Activated CD4-positive, alpha-beta T cell treated with anti-CD3 and anti-CD28 coated beads for 4 hours (primary cell): ENCODE measurements around the gene SIN3B.
"Not testable (repeated sequence)": the region's sequence is repeated elsewhere in the genome, so short reads cannot be mapped to it uniquely, and the experiment has no call there.

Experiments
- DNase-seq, 2 donors: peaks; one replicate each; pipeline ENCODE4 v3.0.0-alpha.2; 2020

Gene SIN3B, protein sequence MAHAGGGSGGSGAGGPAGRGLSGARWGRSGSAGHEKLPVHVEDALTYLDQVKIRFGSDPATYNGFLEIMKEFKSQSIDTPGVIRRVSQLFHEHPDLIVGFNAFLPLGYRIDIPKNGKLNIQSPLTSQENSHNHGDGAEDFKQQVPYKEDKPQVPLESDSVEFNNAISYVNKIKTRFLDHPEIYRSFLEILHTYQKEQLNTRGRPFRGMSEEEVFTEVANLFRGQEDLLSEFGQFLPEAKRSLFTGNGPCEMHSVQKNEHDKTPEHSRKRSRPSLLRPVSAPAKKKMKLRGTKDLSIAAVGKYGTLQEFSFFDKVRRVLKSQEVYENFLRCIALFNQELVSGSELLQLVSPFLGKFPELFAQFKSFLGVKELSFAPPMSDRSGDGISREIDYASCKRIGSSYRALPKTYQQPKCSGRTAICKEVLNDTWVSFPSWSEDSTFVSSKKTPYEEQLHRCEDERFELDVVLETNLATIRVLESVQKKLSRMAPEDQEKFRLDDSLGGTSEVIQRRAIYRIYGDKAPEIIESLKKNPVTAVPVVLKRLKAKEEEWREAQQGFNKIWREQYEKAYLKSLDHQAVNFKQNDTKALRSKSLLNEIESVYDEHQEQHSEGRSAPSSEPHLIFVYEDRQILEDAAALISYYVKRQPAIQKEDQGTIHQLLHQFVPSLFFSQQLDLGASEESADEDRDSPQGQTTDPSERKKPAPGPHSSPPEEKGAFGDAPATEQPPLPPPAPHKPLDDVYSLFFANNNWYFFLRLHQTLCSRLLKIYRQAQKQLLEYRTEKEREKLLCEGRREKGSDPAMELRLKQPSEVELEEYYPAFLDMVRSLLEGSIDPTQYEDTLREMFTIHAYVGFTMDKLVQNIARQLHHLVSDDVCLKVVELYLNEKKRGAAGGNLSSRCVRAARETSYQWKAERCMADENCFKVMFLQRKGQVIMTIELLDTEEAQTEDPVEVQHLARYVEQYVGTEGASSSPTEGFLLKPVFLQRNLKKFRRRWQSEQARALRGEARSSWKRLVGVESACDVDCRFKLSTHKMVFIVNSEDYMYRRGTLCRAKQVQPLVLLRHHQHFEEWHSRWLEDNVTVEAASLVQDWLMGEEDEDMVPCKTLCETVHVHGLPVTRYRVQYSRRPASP

DNA sequence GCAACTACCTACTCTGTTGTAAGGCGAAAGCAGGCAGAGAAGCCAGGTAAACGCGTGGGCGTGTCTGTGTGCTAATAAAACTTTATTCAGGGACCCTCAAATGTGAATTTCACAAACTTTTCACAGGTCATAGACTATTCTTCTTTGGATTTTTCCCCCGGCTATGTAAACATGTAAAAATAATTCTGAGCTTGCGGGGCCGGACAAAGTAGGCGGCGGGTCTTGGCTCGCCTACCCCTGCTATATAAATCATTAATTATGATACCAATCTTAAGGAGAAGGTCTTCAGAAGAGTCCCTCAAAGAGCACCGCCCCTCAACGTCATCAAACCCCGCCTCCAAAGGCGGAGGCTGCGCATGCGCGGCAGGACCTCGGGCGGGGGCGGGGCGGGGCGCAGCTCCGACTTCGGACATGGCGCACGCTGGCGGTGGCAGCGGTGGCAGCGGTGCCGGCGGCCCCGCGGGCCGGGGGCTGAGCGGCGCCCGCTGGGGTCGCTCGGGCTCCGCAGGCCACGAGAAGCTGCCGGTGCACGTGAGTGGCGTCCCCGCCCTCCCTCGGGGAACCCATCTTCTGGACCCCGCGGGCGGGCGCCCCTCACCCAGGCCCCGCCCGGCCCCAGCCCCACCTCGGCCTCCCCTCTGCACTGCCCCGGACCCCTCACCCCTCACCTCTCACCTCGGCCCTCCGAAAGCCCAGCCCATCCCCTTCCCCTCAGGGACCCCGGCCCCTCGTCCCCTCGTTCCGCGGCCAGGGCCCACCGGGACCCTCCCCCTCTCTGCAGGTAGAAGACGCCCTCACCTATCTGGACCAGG lies at the start of gene SIN3B:
SIN3B (plus strand) TSS at position 389 of the 812 bp plus-strand sequence; CDS start at position 412, 23 bp downstream.
- DNase-seq, result peak; percentile 83 to 90

DNA sequence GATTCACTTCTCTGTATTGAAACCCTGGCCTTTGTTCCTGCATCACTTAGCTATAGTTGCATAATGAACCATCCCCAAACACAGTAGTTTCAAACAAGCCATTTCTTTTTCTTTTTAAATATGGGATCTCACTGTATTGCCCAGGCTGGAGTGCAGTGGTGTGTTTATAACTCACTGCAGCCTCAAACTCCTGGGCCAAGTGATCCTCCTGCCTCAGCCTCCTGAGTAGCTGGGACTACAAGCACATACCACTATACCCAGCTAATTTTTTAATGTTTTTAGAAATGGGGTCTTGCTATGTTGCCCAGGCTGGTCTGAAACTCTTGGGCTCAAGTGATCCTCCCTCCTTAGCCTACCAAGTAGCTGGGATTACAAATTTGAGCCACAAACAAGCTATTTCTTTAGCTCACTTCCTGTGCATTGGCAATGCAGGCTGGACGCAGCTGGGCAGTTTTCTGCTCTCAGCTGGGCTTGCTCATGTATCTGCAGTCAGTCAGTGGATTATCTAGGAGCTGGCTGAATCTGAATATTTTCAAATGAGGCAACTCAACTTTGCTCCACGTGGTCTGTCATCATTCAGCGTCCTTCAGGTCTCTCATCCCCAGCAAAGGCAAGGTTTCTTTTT lies 49.5 kb upstream of the SIN3B start:
- DNase-seq, result no peak

DNA sequence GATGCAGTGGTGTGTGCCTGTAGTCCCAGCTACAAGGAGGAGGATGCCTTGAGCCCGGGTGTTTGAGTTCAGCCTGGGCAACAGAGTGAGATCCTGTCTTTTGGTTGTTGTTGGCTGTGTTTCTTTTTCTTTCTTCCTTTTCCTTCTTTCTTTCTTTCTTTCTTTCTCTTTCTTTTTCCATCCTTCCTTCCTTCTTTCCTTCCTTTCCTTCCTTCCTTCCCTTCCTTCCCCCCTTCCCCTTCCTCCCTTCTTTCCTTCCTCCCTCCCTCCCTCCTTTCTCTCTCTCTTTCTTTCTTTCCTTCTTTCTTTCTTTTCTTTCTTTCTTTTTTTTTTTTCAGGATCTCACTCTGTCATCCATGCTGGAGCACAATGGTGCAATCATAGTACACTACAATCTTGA lies 46.5 kb upstream of the SIN3B start:
- DNase-seq, result no peak

DNA sequence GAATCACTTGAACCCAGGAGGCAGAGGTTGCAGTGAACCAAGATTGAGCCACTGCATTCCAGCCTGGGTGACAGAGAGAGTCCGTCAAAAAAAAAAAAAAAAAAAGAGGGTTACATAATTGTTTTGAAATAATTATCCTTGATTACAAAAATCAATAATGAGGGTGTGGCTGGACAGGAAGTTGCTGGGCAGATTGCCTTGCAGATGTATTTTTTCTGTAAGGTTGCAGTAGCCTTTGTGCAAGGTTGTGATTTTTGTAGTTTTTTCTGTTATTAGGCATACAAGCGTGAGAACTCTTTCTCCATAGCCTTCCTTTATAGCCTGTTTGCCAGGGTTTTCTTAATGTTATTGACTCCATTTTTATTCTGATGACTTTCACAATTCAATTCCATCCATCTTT lies 40.7 kb upstream of the SIN3B start:
- no peak for DNase-seq

DNA sequence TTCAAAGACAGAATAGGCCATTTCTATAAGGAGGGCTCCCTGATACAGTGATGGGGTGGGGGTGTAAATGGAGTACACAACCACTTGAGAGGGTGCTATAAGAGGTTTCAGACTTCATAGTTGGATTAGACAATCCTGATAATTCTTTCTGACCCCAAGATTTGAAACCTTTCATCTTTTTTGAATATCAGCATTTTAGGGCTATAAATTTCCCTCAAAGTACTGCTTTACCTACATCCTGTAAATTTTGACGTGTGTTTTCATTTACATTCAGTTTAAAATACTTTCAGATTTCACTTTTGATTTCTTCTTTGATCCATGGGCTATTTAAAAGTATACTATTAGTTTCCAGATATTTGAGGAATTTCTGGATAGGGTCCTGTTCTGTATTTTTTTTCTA lies 40.0 kb upstream of the SIN3B start:
- no peak for DNase-seq

DNA sequence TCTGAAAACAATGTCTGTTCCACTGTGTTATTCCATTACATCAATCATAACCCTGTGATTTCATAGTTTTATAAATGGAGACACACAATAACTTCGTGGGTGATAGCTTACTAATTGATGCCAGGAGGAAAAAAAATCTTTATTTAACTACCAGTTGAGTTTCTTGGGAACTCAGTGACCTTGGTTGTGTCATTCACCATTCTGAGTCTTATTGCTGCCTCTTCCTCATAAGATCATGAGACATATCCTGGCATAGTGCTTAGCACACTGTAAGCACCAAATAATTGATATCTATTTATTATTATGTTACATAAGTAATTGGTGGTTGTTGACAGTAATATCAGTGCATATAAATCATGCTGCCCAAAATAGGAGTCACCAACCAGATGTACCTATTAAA lies 39.1 kb upstream of the SIN3B start:
- no peak for DNase-seq

DNA sequence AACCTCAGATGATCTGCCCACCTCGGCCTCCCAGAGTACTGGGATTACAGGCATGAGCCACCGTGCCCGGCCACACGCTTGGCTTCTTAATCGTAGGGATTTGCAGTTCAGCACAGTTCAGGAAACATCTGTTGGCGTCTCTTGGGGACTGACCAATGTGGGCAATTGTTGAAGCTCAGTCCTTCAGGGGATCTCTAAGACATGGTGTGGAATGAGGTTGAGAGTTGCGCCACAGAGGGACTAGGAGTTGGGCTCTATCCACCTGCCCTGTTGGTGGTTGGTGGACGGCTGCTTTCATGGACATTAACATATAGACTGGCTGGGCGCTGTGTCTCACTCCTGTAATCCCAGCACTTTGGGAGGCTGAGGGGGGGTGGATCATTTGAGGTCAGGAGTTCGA lies 37.3 kb upstream of the SIN3B start:
- DNase-seq, result no peak

DNA sequence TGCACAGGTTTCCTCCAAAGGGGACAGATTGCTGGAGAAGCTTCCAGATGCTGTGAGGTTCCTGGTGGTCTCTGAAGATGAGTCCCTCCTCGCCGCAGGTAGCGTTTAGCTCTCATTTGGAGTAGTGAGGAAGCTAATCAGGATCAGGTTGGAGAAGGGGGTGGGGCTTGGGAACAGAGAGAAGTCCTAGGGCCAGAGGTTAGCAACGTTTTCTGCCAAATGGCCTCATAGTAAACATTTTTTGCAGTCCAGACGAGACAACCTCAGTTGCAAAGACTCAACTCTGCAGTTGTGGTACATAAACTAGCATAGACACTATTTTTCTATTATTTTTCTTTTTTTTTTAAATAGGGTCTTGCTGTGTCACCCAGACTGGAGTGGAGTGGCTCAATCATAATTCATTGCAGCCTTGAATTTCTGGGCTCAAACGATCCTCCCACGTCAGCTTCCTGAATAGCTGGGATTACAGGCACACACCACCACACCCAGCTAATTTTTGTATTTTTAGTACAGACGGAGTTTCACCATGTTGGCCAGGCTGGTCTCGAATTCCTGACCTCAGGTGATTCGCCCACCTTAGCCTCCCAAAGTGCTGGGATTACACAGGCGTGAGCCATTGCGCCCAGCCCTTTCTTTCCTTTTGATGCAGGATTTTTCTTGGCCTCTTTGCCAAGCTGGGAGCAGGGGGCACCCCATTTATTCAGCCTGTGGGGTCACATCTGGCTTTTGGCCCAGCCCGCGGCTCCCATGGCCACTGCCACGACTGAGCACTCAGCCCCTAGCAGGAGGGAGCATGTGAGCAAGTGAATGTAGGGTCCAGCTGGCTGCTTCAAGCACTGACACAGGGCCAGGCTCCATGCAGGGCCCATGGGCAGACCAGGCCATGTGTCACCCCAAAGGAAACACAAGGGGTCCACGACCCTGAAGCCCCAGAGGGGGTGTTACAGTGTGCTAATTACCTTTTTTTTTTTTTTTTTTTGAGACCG lies 34.4 kb upstream of the SIN3B start:
- no peak for DNase-seq

DNA sequence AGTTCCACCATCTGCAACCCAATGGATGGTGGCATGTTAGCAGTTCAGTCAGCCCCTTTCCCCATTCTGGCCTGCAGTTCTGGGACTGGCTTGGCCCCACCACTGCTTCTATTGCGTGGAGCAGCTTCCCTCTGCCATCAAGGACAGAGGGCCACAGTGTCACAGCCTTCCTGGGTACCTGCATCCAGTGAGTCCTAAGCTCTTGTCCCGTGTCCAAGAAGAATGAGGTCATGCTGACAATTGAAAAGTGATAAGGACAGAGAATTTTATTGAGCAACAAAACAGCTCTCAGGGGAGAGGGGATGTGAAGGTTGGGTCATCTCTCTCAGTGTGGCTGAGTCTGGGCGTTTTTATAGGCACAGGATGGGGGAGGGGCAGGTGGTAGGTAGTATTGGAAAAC lies 33.5 kb upstream of the SIN3B start:
- DNase-seq, result no peak

DNA sequence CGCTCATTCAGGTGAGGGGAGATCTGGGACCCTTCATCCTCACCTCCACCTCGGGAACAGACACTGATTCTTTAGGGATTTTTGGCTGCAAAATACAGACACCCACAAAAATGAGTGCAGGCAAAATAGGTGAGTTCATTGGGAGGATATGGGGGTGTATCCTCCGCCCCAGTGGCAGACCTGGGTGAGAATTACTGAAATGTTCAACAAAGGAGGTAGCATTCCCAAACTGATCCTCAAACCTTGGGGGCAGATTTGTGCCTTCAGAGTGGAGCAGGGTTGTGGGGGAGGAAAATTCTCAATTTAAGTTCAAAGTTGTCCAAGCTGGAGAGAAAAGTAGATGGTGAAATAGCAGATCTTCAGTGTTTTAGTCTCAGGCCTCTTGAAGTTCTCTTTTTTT lies 31.3 kb upstream of the SIN3B start:
- no peak for DNase-seq

DNA sequence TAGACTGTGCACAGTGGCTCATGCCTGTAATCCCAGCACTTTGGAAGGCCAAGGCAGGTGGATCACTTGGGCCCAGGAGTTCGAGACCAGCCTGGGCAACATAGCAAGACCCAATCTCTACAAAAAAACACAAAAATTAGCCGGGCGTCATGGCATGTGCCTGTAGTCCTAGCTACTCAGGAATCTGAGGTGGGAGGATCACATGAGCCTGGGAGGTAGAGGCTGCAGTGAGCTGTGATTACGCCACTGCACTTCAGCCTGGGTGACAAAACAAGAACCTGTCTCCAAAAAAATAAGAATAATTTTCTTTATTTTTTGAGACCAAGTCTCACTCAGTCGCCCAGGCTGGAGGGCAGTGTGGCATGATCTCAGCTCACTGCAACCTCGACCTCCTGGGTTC lies 30.9 kb upstream of the SIN3B start:
- DNase-seq, result not testable (repeated sequence)

DNA sequence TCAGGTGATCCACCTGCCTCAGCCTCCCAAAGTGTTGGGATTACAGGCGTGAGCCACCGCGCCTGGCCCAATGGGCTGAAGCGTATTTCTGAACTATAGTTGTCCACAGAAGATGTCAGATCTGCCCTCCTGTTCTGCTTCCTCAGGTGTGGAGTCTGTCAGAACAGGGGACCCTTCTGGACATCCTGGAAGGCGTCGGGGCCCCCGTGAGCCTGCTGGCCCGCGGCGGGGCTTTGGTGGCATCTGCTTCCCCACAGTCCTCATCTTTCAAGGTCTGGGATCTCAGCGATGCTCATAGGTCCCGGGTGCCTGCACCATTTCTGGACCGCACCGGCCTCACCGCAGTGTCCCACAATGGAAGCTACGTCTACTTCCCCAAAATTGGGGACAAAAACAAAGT lies 29.5 kb upstream of the SIN3B start:
- no peak for DNase-seq

DNA sequence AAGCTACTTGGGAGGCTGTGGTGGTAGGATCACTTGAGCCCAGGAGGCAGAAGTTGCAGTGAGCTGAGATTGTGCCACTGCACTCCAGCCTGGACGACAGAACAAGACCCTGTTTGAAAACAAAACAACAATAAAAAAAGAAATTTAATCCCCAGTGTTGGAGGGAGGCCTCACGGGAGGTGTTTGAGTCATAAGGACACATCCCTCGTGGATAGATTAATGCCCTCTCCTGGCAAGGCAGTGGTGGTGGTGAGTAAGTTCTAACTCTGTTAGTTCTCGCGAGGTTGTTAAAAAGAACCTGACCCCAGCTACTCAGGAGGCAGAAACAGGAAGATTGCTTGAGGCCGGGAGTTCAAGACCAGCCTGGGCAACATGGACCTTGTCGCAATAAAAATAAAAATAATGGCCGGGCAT lies 27.6 kb upstream of the SIN3B start:
- DNase-seq, result no peak

DNA sequence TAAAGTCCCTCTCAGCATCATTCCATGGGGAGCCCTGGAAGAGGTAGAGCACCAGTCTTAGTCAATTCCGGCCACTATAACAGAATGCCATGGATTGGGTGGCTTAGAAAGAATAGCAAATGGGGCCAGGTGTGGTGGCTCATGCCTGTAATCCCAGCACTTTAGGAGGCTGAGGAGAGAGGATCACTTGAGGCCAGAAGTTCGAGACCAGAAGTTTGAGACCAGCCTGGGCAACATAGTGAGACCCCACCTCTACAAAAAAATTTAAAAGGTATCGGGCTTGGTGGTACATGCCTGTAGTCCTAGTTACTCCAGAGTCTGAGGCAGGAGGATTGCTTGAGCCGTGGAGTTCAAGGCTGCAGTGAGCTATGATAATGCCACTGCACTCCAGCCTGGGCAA lies 25.0 kb upstream of the SIN3B start:
- DNase-seq, result no peak

DNA sequence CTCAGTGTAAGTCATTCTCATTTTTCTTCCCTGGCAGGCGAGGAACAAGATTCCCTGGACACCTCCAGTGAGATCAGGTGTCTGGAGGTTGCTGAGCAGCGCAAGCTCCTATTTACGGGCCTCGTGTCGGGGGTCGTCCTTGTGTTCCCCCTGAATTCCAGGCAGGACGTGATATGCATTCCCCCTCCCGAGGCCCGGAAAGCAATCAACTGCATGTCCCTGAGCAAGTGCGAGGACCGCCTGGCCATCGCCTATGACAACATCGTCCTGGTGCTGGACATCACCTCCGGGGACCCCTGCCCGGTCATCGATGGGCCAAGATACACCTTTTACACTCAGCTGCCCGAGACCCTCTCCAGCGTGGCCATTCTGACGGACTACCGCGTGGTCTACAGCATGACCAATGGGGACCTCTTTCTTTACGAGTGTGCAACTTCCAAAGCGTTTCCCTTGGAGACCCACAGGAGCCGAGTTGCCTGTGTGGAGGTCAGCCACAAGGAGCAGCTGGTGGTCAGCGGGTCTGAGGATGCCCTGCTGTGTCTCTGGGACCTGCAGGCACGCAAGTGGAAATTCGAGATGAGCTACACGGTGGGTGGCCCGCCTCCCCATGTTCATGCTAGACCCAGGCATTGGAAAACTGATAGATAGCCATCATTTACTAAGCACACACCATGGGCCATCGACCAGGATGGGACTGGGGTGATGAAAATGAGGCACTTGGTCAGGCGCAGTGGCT lies 21.5 kb upstream of the SIN3B start:
- no peak for DNase-seq

DNA sequence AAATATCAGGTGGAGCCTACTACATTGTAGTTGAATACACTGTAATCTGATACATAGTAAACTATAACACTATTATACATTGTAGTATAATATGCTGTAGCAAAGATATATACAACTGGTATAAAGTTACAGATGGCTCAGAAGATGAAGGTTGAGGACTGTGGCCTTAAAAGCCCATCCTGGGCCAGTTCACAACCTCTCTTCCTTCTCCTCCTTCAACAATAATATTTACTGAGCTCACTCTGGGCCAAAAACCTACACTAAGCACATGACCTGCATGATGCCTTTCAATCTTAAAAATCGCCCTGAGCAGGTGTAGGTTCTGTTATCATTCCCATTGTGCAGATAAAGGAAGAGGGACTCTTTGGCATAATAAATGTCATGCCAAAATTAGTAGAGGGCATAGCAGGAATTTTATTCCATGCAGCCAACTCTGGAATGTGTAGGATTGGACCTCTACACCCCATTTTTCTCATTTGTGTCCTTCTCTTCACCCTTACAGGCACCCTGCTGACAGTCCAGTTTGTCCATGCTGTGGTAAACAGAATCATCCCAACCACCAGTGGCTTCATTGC lies 14.6 kb upstream of the SIN3B start:
- DNase-seq, result no peak

DNA sequence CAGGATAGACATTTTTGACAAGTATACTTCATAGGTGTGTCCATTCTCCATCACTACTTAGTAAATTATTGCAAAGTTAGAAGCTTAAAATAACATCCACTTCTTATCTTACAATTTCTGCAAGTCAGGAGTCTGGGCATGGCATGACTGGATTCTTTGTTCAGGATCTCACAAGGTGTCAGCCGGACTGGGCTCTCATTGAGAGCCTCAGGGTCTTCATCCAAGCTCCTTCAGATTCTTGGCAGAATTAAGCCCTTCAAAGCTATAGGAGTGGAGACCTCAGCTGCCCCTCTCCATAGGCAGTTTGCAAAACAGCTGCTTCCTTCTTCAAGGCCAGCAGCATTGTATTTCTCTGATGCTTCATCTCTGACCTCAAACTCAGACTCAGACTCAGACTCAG lies 9.1 kb upstream of the SIN3B start:
- DNase-seq, result no peak

DNA sequence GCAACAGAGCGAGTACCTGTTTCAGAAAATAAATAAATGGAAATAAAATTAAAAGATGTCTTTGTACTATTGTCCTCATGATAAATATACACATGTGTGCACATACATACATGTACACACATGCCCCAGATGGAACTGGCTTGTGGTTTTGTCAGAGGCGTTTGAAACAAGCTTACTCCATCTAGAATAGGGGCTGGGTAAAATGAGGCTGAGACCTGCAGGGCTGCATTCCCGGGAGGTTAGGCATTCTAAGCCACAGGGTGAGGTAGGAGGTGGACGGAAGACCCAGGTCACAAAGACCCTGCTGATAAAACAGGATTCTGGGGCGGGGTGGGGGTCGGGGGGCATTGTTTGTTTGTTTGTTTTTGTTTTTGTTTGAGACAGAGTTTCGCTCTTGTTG lies 8.1 kb upstream of the SIN3B start:
- DNase-seq, result no peak

DNA sequence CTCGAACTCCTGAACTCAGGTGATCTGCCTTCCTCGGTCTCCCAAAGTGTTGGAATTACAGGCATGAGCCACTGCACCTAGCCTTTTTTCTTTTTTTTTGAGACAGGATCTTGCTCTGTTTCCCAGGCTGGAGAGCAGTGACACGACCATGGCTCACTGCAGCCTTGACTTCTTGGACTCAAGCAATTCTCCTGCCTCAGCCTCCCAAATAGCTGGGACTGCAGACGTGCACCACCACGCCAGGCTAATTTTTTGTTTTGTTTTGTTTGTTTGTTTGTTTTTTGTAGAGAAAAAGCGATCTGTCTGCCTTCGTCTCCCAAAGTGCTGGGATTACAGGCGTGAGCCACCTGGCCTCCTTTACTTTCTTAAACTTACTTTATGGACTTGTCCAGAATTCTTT lies 6.5 kb upstream of the SIN3B start:
- DNase-seq, result no peak
